ENCODE measurements around the gene CAPN5.

CAPN5 gene

DNA sequence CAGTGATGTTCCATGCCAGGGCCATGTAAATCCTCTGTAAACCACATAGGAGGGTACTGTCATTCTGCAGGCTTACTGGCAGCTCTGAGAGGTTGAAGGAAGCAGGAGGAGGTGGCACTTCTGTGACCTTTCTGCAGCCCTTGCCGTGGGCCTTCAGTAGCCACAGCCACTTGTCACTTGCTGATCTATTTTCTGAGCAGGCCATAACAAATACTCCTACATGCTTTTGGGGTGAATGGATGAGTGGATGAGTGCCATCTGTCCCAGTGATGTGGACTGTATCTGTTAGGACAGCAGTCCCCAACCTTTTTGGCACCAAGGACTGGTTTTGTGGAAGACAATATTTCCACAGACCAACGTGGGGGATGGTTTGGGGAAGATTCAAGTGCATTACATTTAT, 22.4 kb upstream of the CAPN5 start:
- Histone ChIP-seq H3K9me2 (ENCODE audit: low read depth, low read length) (no peaks in the 10 kb centered on the region), H3K79me2 (ENCODE audit: insufficient read depth, low read length) (no peaks in the 10 kb centered on the region), H3K36me3 (ENCODE audit: insufficient read depth, low read length) (no peaks in the 10 kb centered on the region), H2AFZ (ENCODE audit: low read length) (no peak overlapping the region), H3K4me1 (ENCODE audit: insufficient read depth, low read length, severe bottlenecking) (peaks cover 5% of the 10 kb centered on the region), H3K9me3 (ENCODE audit: low read length) (no peaks in the 10 kb centered on the region), H3K4me2 (ENCODE audit: low read length) (no peak overlapping the region), H3K9ac (ENCODE audit: low read length) (no peak overlapping the region), H4K20me1 (ENCODE audit: insufficient read depth, low read length) (no peaks in the 10 kb centered on the region), H3K27ac (ENCODE audit: low read depth, low read length, poor library complexity, severe bottlenecking) (no peak overlapping the region), H3F3A (ENCODE audit: insufficient read depth, low read length) (no peaks in the 10 kb centered on the region), H3K4me3 (ENCODE audit: low read depth, low read length, poor library complexity, severe bottlenecking) (no peak overlapping the region), H3K27me3 (ENCODE audit: insufficient read depth, low read length) (no peaks in the 10 kb centered on the region; the same call in 1 of the 2 replicates)
- TF ChIP-seq, protein P1, sequence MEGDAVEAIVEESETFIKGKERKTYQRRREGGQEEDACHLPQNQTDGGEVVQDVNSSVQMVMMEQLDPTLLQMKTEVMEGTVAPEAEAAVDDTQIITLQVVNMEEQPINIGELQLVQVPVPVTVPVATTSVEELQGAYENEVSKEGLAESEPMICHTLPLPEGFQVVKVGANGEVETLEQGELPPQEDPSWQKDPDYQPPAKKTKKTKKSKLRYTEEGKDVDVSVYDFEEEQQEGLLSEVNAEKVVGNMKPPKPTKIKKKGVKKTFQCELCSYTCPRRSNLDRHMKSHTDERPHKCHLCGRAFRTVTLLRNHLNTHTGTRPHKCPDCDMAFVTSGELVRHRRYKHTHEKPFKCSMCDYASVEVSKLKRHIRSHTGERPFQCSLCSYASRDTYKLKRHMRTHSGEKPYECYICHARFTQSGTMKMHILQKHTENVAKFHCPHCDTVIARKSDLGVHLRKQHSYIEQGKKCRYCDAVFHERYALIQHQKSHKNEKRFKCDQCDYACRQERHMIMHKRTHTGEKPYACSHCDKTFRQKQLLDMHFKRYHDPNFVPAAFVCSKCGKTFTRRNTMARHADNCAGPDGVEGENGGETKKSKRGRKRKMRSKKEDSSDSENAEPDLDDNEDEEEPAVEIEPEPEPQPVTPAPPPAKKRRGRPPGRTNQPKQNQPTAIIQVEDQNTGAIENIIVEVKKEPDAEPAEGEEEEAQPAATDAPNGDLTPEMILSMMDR (IDR thresholded peaks at IDR 0.05; ENCODE audit: low read length), result no peak
- TF ChIP-seq EZH2 (IDR thresholded peaks at IDR 0.05; ENCODE audit: borderline replicate concordance, low read length), result no peak

- no peak overlapping the region for H3K4me2 ChIP-seq (ENCODE audit: low read length)
- H3K9me2 ChIP-seq (ENCODE audit: low read depth, low read length), result no peaks in the 10 kb centered on the region
- no peaks in the 10 kb centered on the region for H3K36me3 ChIP-seq (ENCODE audit: insufficient read depth, low read length)
- no peak overlapping the region for H3K27ac ChIP-seq (ENCODE audit: low read depth, low read length, poor library complexity, severe bottlenecking)
- no peak overlapping the region for H2AFZ ChIP-seq (ENCODE audit: low read length)
- H3K4me3 ChIP-seq (ENCODE audit: low read depth, low read length, poor library complexity, severe bottlenecking), result no peak overlapping the region
- H3K4me1 ChIP-seq (ENCODE audit: insufficient read depth, low read length, severe bottlenecking), result peaks cover 5% of the 10 kb centered on the region
- no peaks in the 10 kb centered on the region for H3F3A ChIP-seq (ENCODE audit: insufficient read depth, low read length)
- no peaks in the 10 kb centered on the region for H3K9me3 ChIP-seq (ENCODE audit: low read length)
- H4K20me1 ChIP-seq (ENCODE audit: insufficient read depth, low read length), result no peaks in the 10 kb centered on the region
- H3K9ac ChIP-seq (ENCODE audit: low read length), result no peak overlapping the region
- TF ChIP-seq EZH2 (IDR thresholded peaks at IDR 0.05; ENCODE audit: borderline replicate concordance, low read length), result no peak
- TF ChIP-seq, protein P1 (IDR thresholded peaks at IDR 0.05; ENCODE audit: low read length), result no peak
- no peaks in the 10 kb centered on the region for H3K79me2 ChIP-seq (ENCODE audit: insufficient read depth, low read length)
- no peaks in the 10 kb centered on the region; the same call in 1 of the 2 replicates for H3K27me3 ChIP-seq (ENCODE audit: insufficient read depth, low read length)
Measured at GRCh38 chr11:77044886-77045285, 21.9 kb upstream of the CAPN5 start.

DNA sequence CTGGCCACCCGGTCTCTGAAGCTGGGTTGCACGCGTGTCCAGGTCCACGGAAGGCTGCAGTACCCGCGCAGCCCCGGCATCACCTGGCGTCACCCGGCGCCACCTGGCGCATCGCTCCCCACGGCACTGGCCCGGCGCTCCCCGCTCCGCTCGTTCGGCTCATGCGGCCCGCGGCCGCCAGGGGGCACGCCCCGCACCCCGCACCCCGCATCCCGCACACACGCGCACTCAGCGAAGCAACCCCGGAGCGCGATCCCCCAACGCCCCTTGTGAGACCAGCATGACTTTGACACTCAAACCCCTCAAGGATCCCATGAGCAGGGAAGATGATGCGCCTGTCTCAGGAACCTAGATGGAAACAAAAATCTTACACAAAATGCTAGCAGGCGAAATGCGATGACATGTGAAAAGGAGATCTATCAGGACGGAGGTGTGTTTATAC, 20.7 kb upstream of the CAPN5 start:
- no peak for TF ChIP-seq EZH2 (IDR thresholded peaks at IDR 0.05; ENCODE audit: borderline replicate concordance, low read length)
- TF ChIP-seq, protein P1 (IDR thresholded peaks at IDR 0.05; ENCODE audit: low read length), result peak; percentile 70
- Histone ChIP-seq H4K20me1 (ENCODE audit: insufficient read depth, low read length) (no peaks in the 10 kb centered on the region), H3K4me3 (ENCODE audit: low read depth, low read length, poor library complexity, severe bottlenecking) (no peak overlapping the region), H3K9ac (ENCODE audit: low read length) (no peak overlapping the region), H3K27ac (ENCODE audit: low read depth, low read length, poor library complexity, severe bottlenecking) (no peak overlapping the region), H3K9me3 (ENCODE audit: low read length) (no peaks in the 10 kb centered on the region), H3K27me3 (ENCODE audit: insufficient read depth, low read length) (no peaks in the 10 kb centered on the region; the same call in 1 of the 2 replicates), H3K4me1 (ENCODE audit: insufficient read depth, low read length, severe bottlenecking) (peaks cover 5% of the 10 kb centered on the region), H3K79me2 (ENCODE audit: insufficient read depth, low read length) (no peaks in the 10 kb centered on the region), H2AFZ (ENCODE audit: low read length) (no peak overlapping the region), H3F3A (ENCODE audit: insufficient read depth, low read length) (no peaks in the 10 kb centered on the region), H3K9me2 (ENCODE audit: low read depth, low read length) (no peaks in the 10 kb centered on the region), H3K36me3 (ENCODE audit: insufficient read depth, low read length) (no peaks in the 10 kb centered on the region), H3K4me2 (ENCODE audit: low read length) (peak overlapping the region; percentile 19; the same call in 1 of the 2 replicates)
